DMS79 treated with DMSO at 0.1 percent for 48 hours (cell line): Measurements from ENCODE around the gene GORASP1.
A peak's percentile ranks its signal among the peaks of the same experiment; 100 is the strongest.

Source experiments
- DNase-seq: peaks from one replicate; lab custom pipeline; 2025; lab: John Stamatoyannopoulos, UW

Gene GORASP1

DNA sequence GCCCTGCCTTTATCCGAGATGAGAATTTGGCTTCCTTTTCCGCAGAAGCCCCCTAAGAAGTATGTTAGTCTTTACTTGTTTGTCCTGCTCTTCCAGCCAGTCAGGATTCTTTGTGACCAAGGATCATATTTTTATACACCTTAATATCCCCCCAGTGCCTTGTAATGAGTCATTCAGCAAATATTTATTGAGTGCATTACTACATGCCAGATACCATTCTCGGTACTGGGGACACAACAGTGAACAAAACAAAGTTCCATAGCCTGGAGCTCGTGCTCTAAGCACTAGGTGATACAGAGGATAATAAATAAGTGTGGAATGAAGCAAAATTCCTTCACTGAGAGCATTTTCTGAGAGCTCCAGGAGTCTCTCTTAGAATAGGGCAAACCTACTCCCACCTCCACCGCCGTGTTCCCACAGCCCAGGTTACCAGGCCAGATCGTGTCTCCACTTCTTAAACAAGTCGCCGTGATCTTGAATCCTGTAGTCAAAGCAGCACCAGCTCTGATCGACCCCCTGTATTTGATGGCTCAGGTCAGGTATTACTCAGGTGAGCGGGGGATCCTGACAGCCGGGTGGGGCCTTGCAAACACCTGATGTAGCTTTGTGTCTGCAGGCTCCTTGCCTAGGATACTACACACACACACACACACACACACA, 18.5 kb upstream of the GORASP1 start:
- no peak for DNase-seq

DNA sequence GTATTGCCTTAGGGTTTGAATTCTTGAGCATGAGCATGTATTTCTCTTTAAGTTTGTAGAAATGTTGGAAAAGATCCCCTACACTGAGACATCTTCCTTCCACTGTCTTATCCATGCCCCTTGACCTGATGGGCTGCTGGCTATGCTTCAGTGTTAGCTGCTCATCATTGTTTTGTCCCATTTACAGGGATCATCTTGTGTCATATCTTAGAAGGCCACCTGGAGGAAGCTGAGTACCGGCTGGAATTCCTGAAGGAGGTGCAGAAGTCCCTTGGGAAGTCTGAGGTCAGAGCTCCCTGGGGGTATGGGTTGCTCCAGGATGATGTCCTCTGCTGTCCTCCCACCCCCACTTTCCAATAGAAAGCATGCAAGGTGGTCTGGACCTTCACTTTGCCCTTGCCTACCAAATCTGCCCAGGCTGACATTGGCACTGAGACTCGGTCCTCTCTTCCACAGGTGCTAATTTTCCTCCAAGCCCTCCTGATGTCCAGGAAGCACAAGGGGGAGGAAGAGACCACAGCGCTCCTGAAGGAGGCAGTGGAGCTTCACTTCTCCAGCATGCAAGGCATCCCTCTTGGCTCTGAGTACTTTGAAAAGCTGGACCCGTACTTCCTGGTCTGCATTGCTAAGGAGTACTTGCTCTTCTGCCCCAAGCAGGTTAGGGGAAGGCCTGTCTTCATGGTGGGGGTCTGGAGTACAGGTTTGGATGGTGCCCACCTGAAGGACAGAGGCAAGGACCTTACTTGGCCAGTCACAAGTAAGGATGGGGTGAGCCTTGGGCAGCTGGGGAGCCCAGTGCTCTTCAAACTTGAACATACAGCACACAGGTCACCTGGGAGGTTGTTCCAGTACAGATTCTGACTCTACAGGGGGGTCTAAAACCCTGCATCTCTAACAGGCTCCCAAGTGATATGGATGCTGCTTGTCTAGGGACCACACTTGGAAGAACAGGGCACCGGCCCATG, 17.7 kb upstream of the GORASP1 start:
- DNase-seq: no peak

DNA sequence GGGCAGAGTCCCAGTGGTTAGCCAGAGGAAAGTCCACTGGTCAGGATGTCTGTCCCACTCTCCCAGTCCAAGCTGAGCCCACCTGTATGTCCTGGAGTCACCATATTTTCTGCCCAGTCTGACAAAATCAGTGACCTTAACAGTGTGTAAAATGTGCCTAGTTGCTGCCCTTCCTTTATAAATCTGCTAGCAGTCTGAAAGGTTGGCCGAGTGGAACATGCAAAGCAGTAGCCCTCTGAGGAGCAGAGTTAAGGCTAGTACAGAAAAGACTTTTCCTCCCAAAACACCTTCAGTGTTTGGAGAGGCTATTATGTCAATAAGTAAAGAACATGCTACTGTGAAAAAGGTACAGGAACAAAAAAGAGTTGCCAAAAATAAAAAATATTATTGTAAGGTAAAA, 15.4 kb upstream of the GORASP1 start:
- DNase-seq: no peak

DNA sequence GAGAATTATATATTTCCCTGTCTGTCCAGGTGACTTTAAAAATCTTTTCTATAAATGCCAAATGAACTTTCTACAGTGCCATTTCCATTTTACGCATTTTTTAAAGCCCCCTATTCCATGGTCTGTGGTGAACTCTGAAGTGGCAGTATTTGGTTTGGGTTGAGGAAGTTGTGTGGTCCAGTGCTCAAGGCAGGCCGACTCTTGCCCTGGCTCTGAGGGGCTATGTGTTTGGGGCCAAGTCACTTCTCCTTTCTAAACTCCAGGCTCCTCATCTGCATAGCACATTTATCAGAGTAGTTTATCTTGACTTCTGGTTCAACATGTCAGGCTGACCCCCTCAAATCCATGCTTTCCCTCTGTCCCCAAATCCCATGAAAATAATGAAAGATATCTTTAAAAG, 14.2 kb upstream of the GORASP1 start:
- no peak for DNase-seq

DNA sequence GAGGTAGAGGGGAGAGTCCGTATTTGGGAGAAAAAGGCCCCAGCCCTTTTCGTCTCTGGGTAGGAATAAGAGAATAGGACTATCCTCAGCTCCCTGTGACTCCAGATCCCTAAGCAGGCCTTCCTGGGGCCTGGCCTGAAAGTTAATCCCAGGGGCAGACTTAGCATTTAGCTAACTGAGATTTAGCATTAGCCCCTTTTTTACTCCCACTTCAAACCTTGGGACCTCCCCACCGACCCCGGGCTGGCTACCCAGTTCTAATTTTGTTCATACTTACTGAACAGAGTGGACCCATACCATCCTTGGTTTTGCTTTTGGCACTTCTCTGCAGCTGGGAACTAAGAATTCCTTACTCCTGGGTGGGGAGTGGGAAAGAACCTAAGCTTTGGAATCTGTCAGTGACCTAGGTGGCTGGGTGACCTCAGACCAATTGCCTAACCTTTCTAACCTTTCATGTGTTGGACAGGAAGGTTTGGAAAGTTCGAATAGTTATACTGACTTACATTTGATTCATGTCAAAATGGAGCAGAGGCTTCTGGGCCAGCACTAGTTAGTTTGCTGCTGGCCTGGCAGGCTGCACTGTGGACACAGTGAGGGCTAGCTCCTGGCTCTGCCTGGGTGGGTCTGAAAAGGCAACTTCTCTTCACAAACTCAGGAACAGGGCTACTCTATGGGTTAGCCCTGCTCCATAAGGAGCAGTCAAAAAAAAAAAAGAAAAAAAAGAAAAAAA, 11.7 kb upstream of the GORASP1 start:
- no peak for DNase-seq

DNA sequence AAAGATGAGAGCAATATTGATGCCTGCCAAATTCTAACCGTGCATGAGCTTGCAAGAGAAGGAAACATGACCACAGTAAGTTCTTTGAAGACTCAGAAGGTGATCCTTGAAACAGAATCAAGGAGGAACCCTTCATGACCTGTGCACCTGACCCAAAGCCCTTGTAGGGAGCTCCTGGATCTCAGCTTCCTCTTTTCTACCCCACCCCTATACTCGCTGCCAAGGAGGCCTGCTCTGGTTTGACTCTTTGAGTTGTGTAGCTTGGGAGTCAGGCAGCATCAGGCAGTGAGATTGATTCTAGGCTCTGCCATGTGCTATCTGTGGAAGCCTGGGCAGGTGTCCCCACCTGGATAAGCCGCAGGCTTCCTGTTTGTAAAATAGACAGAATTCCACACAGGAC, 10.7 kb upstream of the GORASP1 start:
- no peak for DNase-seq

DNA sequence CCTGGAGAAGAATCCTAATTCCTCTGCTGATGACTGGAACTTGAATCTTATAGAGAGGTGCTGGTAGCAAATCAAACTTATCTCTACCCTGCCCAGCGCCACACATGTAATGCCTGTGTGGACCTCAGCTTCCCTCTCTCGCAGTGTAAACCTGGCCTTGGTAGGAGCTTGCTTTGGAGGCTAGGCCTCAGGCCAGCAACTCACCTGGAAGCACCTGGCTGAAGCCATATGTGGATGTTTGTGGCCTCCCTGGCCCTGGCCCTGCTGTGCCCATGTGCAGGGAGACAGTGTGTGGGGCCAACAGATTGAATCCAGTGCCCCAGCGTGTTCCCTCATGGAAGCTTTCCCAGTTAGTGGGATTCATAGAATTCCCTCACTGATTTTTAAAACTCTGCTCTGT, 8.4 kb upstream of the GORASP1 start:
- no peak for DNase-seq

DNA sequence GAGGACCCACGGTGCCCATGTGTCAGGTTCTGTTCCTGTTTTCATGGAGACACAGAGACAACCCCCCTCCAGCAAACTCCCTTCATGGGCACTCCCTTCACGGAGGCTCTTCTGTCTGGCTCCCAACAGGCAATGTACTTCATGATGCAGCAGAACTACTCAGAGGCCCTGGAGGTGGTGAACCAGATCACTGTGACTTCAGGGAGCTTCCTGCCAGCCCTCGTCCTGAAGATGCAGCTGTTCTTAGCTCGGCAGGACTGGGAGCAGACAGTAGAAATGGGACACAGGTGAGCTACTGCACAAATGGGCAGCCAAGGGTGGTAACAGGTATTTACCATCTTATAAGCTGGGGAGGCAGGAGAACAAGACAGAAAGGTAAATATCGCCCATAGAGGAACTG, 7.0 kb upstream of the GORASP1 start:
- DNase-seq: no peak

DNA sequence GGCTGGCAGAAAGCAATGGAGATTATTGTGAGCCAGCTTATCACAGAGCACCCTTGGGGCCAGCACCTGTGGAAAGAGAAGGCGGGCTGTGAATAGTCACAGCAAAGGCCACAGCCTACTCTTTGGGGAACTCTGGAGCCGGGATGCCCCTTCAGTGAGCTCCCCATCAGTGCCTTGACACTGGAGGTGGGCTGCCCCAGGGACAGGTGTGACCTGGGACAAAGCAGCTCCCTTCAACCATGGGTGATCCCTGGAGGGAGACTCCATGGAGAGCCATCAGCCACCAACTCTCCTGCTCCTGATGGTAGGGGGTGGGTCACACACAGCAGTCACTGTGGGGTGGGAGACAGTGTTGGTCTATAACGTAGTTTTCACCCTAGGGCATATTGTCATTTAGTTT, 5.9 kb upstream of the GORASP1 start:
- no peak for DNase-seq

DNA sequence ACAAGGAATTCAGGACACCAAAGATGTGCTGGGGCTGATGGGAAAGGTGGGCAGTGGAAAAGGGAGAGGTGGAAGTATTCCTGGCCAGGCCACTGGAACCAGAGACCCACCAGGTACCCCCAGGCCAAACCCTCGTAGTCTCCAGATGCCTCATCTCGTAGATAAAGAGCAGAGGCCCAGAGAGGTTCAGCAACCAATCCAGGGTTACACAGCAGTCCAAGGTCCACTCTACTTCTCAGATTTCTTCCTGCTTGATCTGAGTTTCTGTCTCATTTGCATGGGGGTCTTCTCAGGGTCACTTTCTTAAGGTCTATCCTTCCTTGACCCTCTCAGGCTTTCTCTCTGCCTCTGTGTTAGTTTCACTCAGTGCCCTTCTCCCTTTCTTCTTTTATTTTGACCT, 5.1 kb upstream of the GORASP1 start:
- DNase-seq: no peak

DNA sequence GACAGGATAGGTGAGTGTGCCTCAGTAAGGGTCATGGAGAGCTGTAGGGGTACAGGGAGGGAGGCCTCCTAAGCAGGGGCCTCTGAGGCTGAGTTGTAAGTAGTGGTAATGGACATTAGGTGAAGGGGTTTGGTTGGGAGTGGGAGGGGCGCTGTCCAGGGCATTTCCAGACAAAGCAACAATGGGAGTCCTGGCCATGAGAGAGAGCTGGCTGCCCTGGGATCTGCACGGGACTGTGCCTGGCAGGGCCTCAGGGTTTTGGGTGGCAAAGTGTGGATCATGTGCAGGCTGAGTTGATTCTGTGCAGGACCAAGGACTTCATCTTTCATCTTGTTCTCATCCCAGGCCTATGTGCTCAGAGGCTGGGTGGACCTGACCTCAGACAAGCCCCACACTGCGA, 4.7 kb upstream of the GORASP1 start:
- DNase-seq: no peak

DNA sequence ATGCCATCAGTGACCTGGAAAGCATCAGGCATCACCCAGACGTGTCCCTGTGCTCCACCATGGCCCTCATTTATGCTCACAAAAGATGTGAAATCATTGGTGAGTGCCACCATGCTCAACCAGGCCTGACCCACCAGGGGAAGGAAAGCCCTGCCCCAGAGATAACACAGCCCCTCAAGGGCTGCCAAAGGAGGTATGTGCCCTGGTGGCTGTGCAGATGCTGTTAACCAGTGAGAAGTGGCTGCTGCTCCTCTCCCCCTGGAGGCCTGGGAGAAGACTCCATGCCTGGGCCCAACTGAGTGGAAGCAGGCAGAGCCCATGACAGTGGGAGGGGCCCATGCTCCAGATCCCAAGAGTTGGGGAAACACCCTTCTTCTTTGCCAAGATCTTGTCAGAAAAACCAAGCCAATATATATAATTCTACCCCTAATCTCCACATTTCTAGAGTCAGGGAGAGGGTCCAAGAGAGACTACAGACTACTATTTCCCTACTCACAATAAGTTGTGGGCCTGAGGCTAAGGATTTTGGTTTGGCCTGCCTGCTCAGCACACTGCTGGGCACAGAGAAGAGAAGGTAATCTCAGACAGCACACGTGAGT, 2.7 kb upstream of the GORASP1 start:
- DNase-seq: no peak

DNA sequence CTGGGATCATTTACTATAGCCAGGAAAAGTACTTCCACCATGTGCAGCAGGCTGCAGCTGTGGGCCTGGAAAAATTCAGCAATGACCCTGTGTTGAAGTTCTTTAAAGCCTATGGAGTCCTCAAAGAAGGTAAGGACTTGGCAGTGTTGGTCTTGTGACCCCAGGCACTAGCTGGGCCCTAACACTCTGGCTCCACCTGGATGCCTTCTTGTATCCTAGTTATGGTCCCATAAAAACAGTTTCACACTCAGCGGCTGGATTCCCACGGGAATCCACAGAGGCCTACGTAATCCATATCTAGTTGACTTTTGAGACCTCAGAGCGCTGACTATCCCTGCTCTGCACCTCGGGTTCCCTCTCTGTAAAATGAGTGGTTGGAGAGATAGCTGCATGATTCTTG, 1.7 kb upstream of the GORASP1 start:
- DNase-seq: no peak

DNA sequence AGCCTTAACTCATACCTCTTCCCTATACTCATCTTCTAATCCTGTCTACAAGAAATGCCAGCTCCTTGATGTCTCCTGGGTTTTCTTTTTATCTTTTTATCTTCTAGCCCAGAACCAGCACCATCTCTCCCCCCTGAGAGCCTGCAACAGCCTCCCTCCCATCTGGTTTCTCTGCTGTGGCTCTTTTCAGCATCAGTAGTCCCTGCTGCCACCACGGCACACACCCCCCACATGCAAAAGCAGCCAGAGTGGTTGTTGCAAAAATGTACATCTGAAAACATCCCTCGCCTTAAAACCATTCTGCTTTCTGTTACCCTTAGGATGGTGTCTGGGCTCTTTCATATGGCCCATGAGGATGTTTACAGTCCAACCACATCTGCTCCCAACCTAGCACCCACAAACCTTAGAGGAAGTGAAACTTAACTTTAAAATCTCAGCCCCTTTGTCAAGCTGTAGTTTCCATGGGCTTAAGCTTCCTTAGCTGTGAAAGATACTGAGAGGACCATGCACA, 828 bp upstream of the GORASP1 start:
- DNase-seq: no peak

DNA sequence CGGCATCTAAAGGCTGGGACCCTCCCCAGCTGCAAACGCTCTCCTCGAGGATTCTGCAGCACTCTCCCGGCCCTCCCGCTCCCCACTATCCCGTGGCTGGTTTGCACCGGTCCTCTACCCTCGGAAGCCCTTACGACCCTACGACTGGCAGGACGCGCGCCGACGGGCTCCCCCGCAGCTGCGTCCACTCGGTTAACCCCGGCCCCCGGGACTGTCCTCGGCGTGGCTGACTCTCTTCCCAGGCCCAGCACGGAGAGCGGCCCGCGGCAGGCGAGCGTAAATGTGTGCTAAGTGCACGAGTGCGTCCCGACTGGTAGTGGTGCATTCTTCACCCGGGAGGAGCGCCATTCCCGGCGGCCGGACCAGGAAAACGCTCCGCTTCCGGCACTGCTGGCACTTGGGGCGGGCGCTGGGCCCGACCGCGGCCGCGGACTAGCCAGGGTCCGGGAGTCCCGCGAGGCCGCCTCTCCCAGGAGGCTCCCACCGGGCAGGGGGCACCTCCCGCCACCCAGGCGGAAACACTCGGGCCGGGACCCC, 508 bp downstream of the GORASP1 start:
- no peak for DNase-seq

DNA sequence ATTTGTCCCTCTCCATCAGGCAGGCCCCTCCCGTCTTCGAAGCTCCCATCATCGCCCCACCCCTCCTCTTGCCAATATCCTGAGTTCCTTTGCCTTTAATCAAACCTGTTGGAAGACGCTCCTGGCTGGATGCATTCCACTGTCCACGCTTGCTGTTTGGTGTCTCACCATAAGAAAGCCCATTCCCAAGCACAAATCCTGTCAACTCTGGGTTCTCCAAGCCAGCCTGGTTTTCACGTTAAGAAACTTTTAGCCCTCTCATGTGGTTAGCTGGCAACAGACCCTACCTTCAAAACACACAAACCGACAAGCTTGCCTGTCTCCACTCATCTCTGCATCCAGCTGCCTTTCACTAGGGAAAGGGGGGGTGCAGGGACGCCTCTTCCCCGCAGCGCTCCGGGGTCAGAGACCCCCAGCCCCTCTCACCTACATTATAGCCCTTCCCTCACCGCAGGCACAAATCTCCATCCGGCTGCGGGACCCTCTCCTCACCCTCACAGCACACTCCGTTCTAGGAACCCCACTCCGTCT, 1.1 kb downstream of the GORASP1 start:
- DNase-seq: no peak

DNA sequence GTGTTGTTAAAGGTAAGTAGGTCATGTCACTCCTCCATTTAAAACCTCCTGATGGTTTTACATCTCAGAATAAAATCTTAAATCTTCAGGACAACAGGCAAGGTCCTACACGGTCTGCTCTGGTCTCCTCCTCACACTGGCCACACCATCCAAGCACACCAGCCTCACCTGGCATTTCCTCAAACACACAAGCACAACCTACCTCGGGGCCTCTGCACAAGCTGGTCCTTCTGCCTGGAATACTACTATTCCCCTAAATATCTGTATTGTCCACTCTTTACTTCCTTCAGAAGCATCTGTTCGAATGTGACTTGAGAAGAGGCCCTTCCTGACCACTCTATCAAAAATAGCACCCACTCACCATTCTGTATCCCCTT, 1.8 kb downstream of the GORASP1 start:
- no peak for DNase-seq

DNA sequence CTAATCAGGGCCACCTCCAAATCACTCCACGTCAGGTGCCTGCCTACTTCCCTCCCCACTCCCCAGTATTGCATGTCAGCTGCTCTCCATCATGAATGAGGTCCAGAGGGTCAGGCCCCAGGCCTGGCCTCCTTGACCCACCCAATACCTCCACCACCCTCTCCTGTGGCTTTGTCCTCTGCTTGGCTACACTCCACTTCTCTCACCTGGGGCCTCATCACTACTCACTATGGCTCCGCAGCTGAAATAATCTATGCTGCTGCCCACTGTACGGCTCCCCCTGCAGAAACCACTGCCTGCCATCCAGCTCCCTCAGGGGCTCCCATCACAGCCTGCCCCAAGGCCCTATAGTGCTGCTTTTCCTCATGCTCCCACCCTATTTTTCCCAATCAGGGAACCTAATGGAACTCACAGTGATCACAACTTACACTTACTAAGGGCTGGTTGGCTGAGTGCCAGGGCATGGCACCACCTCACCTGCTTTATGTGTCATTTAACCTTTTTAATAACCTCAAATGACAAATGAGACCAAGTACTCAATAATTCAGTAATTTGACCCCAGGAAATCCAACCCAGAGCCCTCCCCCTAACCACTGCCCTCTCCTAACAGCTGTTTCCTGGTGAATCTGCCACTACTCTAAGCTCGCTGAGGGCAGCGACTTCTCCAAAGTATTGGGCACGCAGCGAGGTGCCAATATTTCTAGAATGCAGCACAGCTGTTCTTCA, 2.3 kb downstream of the GORASP1 start:
- DNase-seq: peak; percentile 8

DNA sequence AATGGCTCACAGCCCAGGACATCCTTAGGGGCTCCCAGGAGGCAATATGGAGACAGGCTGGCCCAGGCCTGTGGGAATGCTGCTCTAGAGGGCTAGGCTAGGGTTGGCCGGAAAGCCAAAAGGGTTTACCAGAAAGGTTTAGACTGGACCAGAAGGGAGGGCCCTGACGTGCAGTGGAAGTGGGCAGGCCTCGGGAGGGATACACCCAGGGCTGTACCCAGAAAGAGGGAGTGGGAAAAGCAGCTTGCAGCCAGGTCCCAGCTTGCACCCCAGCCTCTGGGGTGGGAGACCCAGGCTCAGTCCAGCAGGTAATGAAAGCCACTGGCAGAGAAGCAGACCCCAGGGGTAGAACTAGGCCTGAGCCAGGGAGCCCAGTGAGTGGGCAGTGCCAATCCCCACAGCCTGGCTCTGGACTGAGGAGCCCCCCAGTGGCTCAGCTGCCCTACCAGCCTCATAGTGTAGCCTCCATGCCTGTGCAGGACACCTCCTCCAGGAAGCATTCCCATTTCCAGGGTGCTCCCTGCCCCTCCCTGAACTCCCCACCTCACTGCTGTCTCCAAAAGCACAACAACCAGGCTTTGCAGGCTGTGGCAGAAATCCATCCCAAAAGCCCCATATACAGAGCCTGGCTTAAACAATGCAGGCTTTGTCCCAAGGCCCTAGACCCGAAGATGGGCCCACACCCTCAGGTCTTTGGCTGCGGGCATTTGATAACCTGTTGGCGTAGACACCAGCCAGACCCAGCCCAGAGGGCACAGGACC, 3.5 kb downstream of the GORASP1 start:
- no peak for DNase-seq

DNA sequence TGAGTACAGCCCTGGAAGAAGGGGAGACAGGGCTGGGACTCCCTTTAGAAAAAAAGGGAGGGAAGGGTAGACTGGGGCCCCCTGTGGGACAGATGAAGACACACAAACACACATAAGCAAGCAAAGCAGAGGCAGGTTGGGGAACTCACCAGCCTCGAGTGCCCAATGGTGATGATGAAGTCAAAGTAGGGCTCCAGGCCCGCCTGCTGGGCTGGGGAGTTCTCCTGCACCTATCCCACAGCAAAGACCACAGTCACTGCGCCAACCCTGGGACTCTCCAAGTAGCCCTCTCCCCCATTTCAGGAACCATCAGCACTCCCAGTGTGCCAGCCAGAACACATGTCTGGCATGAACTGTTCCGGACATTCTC, 4.1 kb downstream of the GORASP1 start:
- no peak for DNase-seq
